ENCODE data around the gene ANKRD27. TPM values are rescaled to one million over a fixed set of nuclear protein-coding genes. Genes with fewer than 3 reads are reported as not detected.

Gene ANKRD27
- total RNA-seq, 2 experiments from 2014 or later: 16.5 to 17.6 TPM

DNA sequence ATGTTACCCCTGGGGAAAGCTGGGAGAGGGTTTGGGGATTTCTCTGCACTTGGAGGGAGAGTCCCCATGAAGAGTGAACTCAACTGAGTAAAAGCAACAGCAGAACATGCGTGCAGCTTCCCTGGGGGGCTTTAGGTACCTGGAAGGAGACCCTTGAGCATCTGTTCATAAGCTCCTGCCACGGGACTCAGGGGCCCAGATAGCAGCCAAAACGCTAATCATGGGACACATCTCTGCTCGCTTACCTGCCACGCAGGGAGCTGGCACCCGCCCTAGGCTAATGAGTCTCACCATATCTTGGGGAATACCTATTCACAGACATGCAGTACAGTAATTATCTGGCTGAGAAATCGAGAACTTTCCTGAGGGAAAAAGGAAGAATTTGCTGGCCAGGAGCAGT lies 60.1 kb downstream of the ANKRD27 start:
- ChIA-PET CTCF (interaction anchor here (0.6 kb wide), 1 partner anchor 241 kb away, joined by 3 read pairs; no protein-coding TSS in a partner anchor), POLR2A (interaction anchor here (0.5 kb wide), 1 partner anchor 67 kb away, joined by 4 read pairs; no protein-coding TSS in a partner anchor)
- H3K9me3 Mint-ChIP-seq: no peaks in the 10 kb centered on the region
- H3K4me3 Mint-ChIP-seq: no peak overlapping the region
- Histone ChIP-seq H3K4me1 (ENCODE audit: insufficient read depth, low read length) (no peaks in the 10 kb centered on the region), H3K9me3 (ENCODE audit: control insufficient read depth in 1 of 2, insufficient read depth in 1 of 2, low read length in 2 of 2) (no peaks in the 10 kb centered on the region), H3K4me3 (ENCODE audit: low read length) (no peak overlapping the region), H3K27me3 (ENCODE audit: control insufficient read depth in 1 of 2, insufficient read depth in 2 of 2, low read length in 2 of 2) (no peaks in the 10 kb centered on the region), H3K36me3 (ENCODE audit: insufficient read depth, low read length) (peaks cover 56% of the 10 kb centered on the region), H3K27ac (ENCODE audit: low read depth in 1 of 2, low read length in 2 of 2) (no peak overlapping the region)
- H3K36me3 Mint-ChIP-seq (ENCODE audit: low read depth): peaks cover 80% of the 10 kb centered on the region
- no peaks in the 10 kb centered on the region for H3K4me1 Mint-ChIP-seq (ENCODE audit: low read depth)
- TF ChIP-seq, protein P1, sequence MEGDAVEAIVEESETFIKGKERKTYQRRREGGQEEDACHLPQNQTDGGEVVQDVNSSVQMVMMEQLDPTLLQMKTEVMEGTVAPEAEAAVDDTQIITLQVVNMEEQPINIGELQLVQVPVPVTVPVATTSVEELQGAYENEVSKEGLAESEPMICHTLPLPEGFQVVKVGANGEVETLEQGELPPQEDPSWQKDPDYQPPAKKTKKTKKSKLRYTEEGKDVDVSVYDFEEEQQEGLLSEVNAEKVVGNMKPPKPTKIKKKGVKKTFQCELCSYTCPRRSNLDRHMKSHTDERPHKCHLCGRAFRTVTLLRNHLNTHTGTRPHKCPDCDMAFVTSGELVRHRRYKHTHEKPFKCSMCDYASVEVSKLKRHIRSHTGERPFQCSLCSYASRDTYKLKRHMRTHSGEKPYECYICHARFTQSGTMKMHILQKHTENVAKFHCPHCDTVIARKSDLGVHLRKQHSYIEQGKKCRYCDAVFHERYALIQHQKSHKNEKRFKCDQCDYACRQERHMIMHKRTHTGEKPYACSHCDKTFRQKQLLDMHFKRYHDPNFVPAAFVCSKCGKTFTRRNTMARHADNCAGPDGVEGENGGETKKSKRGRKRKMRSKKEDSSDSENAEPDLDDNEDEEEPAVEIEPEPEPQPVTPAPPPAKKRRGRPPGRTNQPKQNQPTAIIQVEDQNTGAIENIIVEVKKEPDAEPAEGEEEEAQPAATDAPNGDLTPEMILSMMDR (IDR thresholded peaks at IDR 0.05): no peak
- intact Hi-C loops (cut with DNase I, micrococcal nuclease): no loop called here
- no peak overlapping the region for H3K27ac Mint-ChIP-seq
- no peak for DNase-seq
- no peak for ATAC-seq (ENCODE audit: poor library complexity)
- H3K27me3 Mint-ChIP-seq: no peaks in the 10 kb centered on the region

DNA sequence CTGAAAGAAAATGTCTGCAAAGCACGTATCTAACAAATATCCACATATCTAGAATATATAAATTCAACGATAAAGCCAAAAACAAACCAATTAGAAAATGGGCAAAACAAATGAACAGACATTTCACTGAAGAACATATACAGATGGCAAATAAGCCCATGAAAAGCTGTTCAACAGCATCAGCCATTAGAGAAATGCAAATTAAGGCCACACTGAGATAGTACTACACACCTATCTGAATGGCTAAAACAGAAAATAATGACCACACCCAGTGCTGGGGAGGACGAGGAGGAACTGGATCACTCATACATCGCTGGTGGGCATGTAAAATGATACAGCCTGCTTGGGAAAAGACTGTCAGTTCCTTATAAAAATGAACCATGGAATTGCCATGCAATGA lies 62.0 kb downstream of the ANKRD27 start:
- no peak overlapping the region for H3K27ac Mint-ChIP-seq
- no peak overlapping the region for H3K4me3 ChIP-seq (ENCODE audit: low read length)
- H3K36me3 ChIP-seq (ENCODE audit: insufficient read depth, low read length): peaks cover 43% of the 10 kb centered on the region
- H3K27me3 Mint-ChIP-seq: no peaks in the 10 kb centered on the region
- no peaks in the 10 kb centered on the region for H3K9me3 Mint-ChIP-seq
- ATAC-seq (ENCODE audit: poor library complexity) (no peak), DNase-seq (no peak)
- peaks cover 68% of the 10 kb centered on the region for H3K36me3 Mint-ChIP-seq (ENCODE audit: low read depth)
- H3K27ac ChIP-seq (ENCODE audit: low read depth in 1 of 2, low read length in 2 of 2): no peak overlapping the region
- no peak overlapping the region for H3K4me3 Mint-ChIP-seq
- H3K4me1 Mint-ChIP-seq (ENCODE audit: low read depth): no peaks in the 10 kb centered on the region
- intact Hi-C loops (cut with DNase I, micrococcal nuclease): no loop called here
- H3K27me3 ChIP-seq (ENCODE audit: control insufficient read depth in 1 of 2, insufficient read depth in 2 of 2, low read length in 2 of 2): no peaks in the 10 kb centered on the region
- CTCF ChIA-PET: no interaction called here
- TF ChIP-seq, protein P1 (IDR thresholded peaks at IDR 0.05): no peak
- H3K4me1 ChIP-seq (ENCODE audit: insufficient read depth, low read length): no peaks in the 10 kb centered on the region
- no peaks in the 10 kb centered on the region for H3K9me3 ChIP-seq (ENCODE audit: control insufficient read depth in 1 of 2, insufficient read depth in 1 of 2, low read length in 2 of 2)
- POLR2A ChIA-PET: no interaction called here

DNA sequence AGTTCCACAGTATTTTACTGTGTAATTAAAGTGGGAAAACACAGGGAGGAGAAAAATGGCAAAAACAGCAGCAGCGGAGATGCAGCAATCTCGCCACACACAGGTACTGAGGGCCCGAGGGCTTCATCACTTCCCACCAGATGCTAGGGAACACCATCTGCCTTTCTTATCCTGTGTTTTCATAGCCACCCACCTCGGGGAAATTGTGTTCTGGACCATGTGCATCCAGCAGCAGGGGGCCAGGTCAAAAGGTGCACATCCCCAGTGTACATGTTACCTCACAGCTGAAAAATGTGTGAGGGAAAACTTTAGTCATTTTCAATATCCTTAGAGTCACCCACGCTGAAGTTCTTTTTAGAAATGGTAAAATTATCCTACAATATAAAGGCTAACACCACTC lies 63.8 kb downstream of the ANKRD27 start:
- no peaks in the 10 kb centered on the region for H3K4me1 ChIP-seq (ENCODE audit: insufficient read depth, low read length)
- TF ChIP-seq, protein P1 (IDR thresholded peaks at IDR 0.05): no peak
- Mint-ChIP-seq H3K27me3 (no peaks in the 10 kb centered on the region), H3K4me3 (no peak overlapping the region), H3K4me1 (ENCODE audit: low read depth) (no peaks in the 10 kb centered on the region), H3K27ac (no peak overlapping the region), H3K36me3 (ENCODE audit: low read depth) (peaks cover 68% of the 10 kb centered on the region), H3K9me3 (no peaks in the 10 kb centered on the region)
- DNase-seq: no peak
- H3K9me3 ChIP-seq (ENCODE audit: control insufficient read depth in 1 of 2, insufficient read depth in 1 of 2, low read length in 2 of 2): no peaks in the 10 kb centered on the region
- intact Hi-C loops (cut with DNase I, micrococcal nuclease): no loop called here
- H3K4me3 ChIP-seq (ENCODE audit: low read length): no peak overlapping the region
- ChIA-PET CTCF (no interaction called here), POLR2A (no interaction called here)
- ATAC-seq (ENCODE audit: poor library complexity): no peak
- peaks cover 46% of the 10 kb centered on the region for H3K36me3 ChIP-seq (ENCODE audit: insufficient read depth, low read length)
- no peak overlapping the region for H3K27ac ChIP-seq (ENCODE audit: low read depth in 1 of 2, low read length in 2 of 2)
- no peaks in the 10 kb centered on the region for H3K27me3 ChIP-seq (ENCODE audit: control insufficient read depth in 1 of 2, insufficient read depth in 2 of 2, low read length in 2 of 2)

Measured in CD4-positive, alpha-beta T cell (primary cell).